ENCODE data around the gene USP36. TPM values are rescaled to one million over a fixed set of nuclear protein-coding genes. Genes with fewer than 3 reads are reported as not detected.
"Not testable (repeated sequence)": the region's sequence is repeated elsewhere in the genome, so short reads cannot be mapped to it uniquely, and the experiment has no call there.

The USP36 gene
- 10 to 100 TPM in 1 of 2 donors, 1 to 10 TPM in 1; 8.0 to 20.7 TPM for total RNA-seq
- 10 to 100 TPM in 1 of 2 donors, 1 to 10 TPM in 1; 9.4 to 11.6 TPM for polyA plus RNA-seq

- WGBS: under 1% methylated on average over 74 of the region's 74 CpGs
- Histone ChIP-seq H3K27ac (ENCODE audit: low read depth in 1 of 2, low read length in 2 of 2) (peak within 1 kb of the TSS; percentile 99 to 100), H3K4me3 (ENCODE audit: low read depth in 1 of 3, low read length in 3 of 3) (peak within 1 kb of the TSS; percentile 80 to 99 (median 87)), H3K27me3 (ENCODE audit: control insufficient read depth in 4 of 4, insufficient read depth in 4 of 4, low read length in 3 of 4) (no peaks in the 10 kb centered on the region), H3K36me3 (ENCODE audit: control insufficient read depth in 4 of 4, insufficient read depth in 3 of 4, low read depth in 1 of 4, low read length in 3 of 4) (peaks cover 4 to 17% (median 15%) of the 10 kb centered on the region in 4 donors), H3K9ac (ENCODE audit: low read depth in 1 of 2, low read length in 2 of 2) (peak within 1 kb of the TSS; percentile 71 to 95), H3K4me1 (ENCODE audit: control insufficient read depth in 4 of 4, insufficient read depth in 4 of 4, low read length in 3 of 4) (peaks cover 0 to 26% (median 20%) of the 10 kb centered on the region in 4 donors), H3K9me3 (ENCODE audit: control insufficient read depth in 4 of 4, low read length in 3 of 4) (no peaks in the 10 kb centered on the region)
- peak; percentile 100 for DNase-seq (ENCODE audit: low spot score)
- peak; percentile 52 to 73 for TF ChIP-seq JUND (IDR thresholded peaks at IDR 0.05)
- TF ChIP-seq FOXA2 (IDR thresholded peaks at IDR 0.05): no peak
- no peak for TF ChIP-seq ZBTB33 (IDR thresholded peaks at IDR 0.05)
- TF ChIP-seq FOXA1 (IDR thresholded peaks at IDR 0.05): peak; percentile 9
- TF ChIP-seq HNF4G (IDR thresholded peaks at IDR 0.05): no peak
- peak; percentile 90 for TF ChIP-seq REST (IDR thresholded peaks at IDR 0.05)
- TF ChIP-seq HNF4A (conservative IDR thresholded peaks at IDR 0.05): peak in 1 of 2 donors; percentile 12
- TF ChIP-seq YY1 (IDR thresholded peaks at IDR 0.05): peak; percentile 64
- TF ChIP-seq TAF1 (conservative IDR thresholded peaks at IDR 0.05): peak; percentile 77
- peak; percentile 47 for TF ChIP-seq ATF3 (IDR thresholded peaks at IDR 0.05)
- TF ChIP-seq EGR1 (IDR thresholded peaks at IDR 0.05; ENCODE audit: low read depth in 2 of 2): peak in 1 of 2 donors; percentile 80
- TF ChIP-seq NR2F2 (IDR thresholded peaks at IDR 0.05): no peak
- peak; percentile 3 to 4 for TF ChIP-seq RXRA (IDR thresholded peaks at IDR 0.05)
- peak; percentile 100 for TF ChIP-seq MAX (IDR thresholded peaks at IDR 0.05)
- TF ChIP-seq GABPA (IDR thresholded peaks at IDR 0.05 in 1 of 2, conservative IDR thresholded peaks at IDR 0.05 in 1 of 2): peak; percentile 34 to 87
- no peak for TF ChIP-seq CTCF (IDR thresholded peaks at IDR 0.05; ENCODE audit: low read depth, low read length, missing input control)
- TF ChIP-seq SP1 (IDR thresholded peaks at IDR 0.05): peak; percentile 80
- TF ChIP-seq RAD21 (IDR thresholded peaks at IDR 0.05): peak in 1 of 2 donors; percentile 20
These were observed at the start of gene USP36 for GRCh38 chr17:78840780-78841611. USP36 (minus strand) TSS chr17:78840814; CDS start chr17:78836363, 4,451 bp downstream.

- not testable (repeated sequence) for H3K9ac ChIP-seq (ENCODE audit: low read depth in 1 of 2, low read length in 2 of 2); H3K4me1 ChIP-seq (ENCODE audit: control insufficient read depth in 4 of 4, insufficient read depth in 4 of 4, low read length in 3 of 4)
- H3K27ac ChIP-seq (ENCODE audit: low read depth in 1 of 2, low read length in 2 of 2): peak overlapping the region; percentile 0 to 23
These were observed 49.5 kb upstream of the USP36 start for GRCh38 chr17:78890096-78890495.

More at GRCh38 chr17:78890096-78890495, 49.5 kb upstream of the USP36 start:
- 80% methylated on average over 11 of the region's 11 CpGs for WGBS
- not testable (repeated sequence) for DNase-seq (ENCODE audit: low spot score); H3K36me3 ChIP-seq (ENCODE audit: control insufficient read depth in 4 of 4, insufficient read depth in 3 of 4, low read depth in 1 of 4, low read length in 3 of 4); H3K27me3 ChIP-seq (ENCODE audit: control insufficient read depth in 4 of 4, insufficient read depth in 4 of 4, low read length in 3 of 4); H3K9me3 ChIP-seq (ENCODE audit: control insufficient read depth in 4 of 4, low read length in 3 of 4); H3K4me3 ChIP-seq (ENCODE audit: low read depth in 1 of 3, low read length in 3 of 3)
